PC-3 (cell line): Measurements from ENCODE around the gene NELFB. TPM values are rescaled to one million over a fixed set of nuclear protein-coding genes. Genes with fewer than 3 reads are reported as not detected.
"Not testable (repeated sequence)": the region's sequence is repeated elsewhere in the genome, so short reads cannot be mapped to it uniquely, and the experiment has no call there.

ENCODE experiments used
- ATAC-seq: fragments of 200-7000 bp; cut with Tn5 transposase; 2 replicates; pipeline ENCODE4 v1.9.1; 2020; ENCODE audit warnings: mild to moderate bottlenecking, moderate library complexity
- BruUV-seq: library from RNA; stranded (reverse); fragments of 400-500 nt; replicated peaks from 2 replicates; lab custom pipeline; 2021; lab: Mats Ljungman, UMichigan
- CTCF ChIA-PET: fragments of 300-600 bp; sonication (Branson Sonifier 250); formaldehyde crosslinking; loops from one replicate; lab custom pipeline; 2022; ENCODE audit warnings: antibody characterized with exemption; lab: Charles Lee
- POLR2A ChIA-PET: fragments of 300-600 bp; sonication (Branson Sonifier 250); formaldehyde crosslinking; loops from one replicate; lab custom pipeline; 2022; ENCODE audit warnings: antibody characterized with exemption; ENCODE audit not compliant: unreplicated experiment; lab: Charles Lee
- DNase-seq: peaks from one replicate; pipeline ENCODE4 v3.0.0-alpha.2; 2015
- H2AFZ ChIP-seq: fragments of 300-600 bp; sonication (generic); 2 replicates; pipeline ENCODE4 v1.6.0; 2016; ENCODE audit warnings: antibody characterized with exemption, low read length
- H3F3A ChIP-seq: fragments of 300-600 bp; sonication (generic); one replicate; pipeline ENCODE4 v1.6.0; 2017; ENCODE audit warnings: antibody characterized with exemption, low read length, control low read depth, mild to moderate bottlenecking; ENCODE audit not compliant: unreplicated experiment
- H3K27ac ChIP-seq: fragments of 300-600 bp; sonication (generic); 2 replicates; pipeline ENCODE4 v1.5.1; 2016; ENCODE audit warnings: mild to moderate bottlenecking, low read length
- H3K27me3 ChIP-seq: fragments of 300-600 bp; sonication (generic); 2 replicates; pipeline ENCODE4 v1.6.1; 2016; ENCODE audit warnings: low read length, mixed read lengths
- H3K36me3 ChIP-seq: fragments of 300-600 bp; sonication (generic); 2 replicates; pipeline ENCODE4 v1.6.1; 2016; ENCODE audit warnings: low read depth, mixed run types, low read length, mixed read lengths
- H3K4me1 ChIP-seq: fragments of 300-600 bp; sonication (generic); 2 replicates; pipeline ENCODE4 v1.5.1; 2016; ENCODE audit warnings: low read length; ENCODE audit not compliant: insufficient read depth
- H3K4me2 ChIP-seq: fragments of 300-600 bp; sonication (generic); 2 replicates; pipeline ENCODE4 v1.6.0; 2016; ENCODE audit warnings: low read length
- H3K4me3 ChIP-seq: fragments of 300-600 bp; sonication (generic); 2 replicates; pipeline ENCODE4 v1.5.1; 2016; ENCODE audit warnings: mild to moderate bottlenecking, low read length, mixed read lengths
- H3K79me2 ChIP-seq: fragments of 300-600 bp; sonication (generic); 2 replicates; pipeline ENCODE4 v1.6.1; 2017; ENCODE audit warnings: low read length, mixed read lengths
- H3K9ac ChIP-seq: fragments of 300-600 bp; sonication (generic); 2 replicates; pipeline ENCODE4 v1.6.0; 2016; ENCODE audit warnings: mild to moderate bottlenecking, low read length
- H3K9me2 ChIP-seq: fragments of 300-600 bp; sonication (generic); replicated peaks from 2 replicates; pipeline ENCODE4 v1.6.1; 2016; ENCODE audit warnings: mixed run types, low read length, mixed read lengths
- H3K9me3 ChIP-seq: fragments of 300-600 bp; sonication (generic); 2 replicates; pipeline ENCODE4 v1.6.1; 2016; ENCODE audit warnings: low read length, mixed read lengths
- H4K20me1 ChIP-seq: fragments of 300-600 bp; sonication (generic); 2 replicates; pipeline ENCODE4 v1.6.1; 2016; ENCODE audit warnings: low read length, mixed read lengths
- CTCF ChIP-seq: fragments of 300-600 bp; sonication (generic); conservative IDR thresholded peaks from 2 replicates; pipeline ENCODE4 v1.5.1; 2017; ENCODE audit warnings: antibody characterized with exemption, low read depth, mild to moderate bottlenecking, low read length
- EZH2 ChIP-seq: fragments of 300-600 bp; sonication (generic); IDR thresholded peaks from one replicate; pipeline ENCODE4 v1.6.1; 2017; ENCODE audit warnings: antibody characterized with exemption, mild to moderate bottlenecking, low read length; ENCODE audit not compliant: unreplicated experiment
- EZH2phosphoT487 ChIP-seq: fragments of 300-600 bp; sonication (generic); IDR thresholded peaks from 2 replicates; pipeline ENCODE4 v1.6.1; 2018; ENCODE audit warnings: mild to moderate bottlenecking, antibody characterized with exemption, low read length, borderline replicate concordance
- intact Hi-C: fragments of 100-400 bp; cut with micrococcal nuclease; formaldehyde crosslinking; loops from 2 replicates; pipeline ENCODE4 v1.9.0; 2023
- total RNA-seq: library from RNA; depleted of rRNA; stranded (reverse); fragments of >200 nt; gene quantifications from 2 replicates; pipeline ENCODE4 v1.2.3, GENCODE V29; 2014

Gene NELFB
- total RNA-seq, 1 experiment from 2014 or later: 50.7 TPM

GRCh38 chr9:137236936-137237421 is 18.1 kb upstream of the NELFB start:
- peaks cover 22% of the 10 kb centered on the region for H3K4me1 ChIP-seq
- TF ChIP-seq CTCF (no peak), EZH2 (no peak), EZH2phosphoT487 (no peak)
- ATAC-seq: no peak
- no peak for DNase-seq
- no peak overlapping the region for H2AFZ ChIP-seq
- H3K36me3 ChIP-seq: peaks cover 4% of the 10 kb centered on the region
- no peaks in the 10 kb centered on the region for H3K27me3 ChIP-seq
- H3K9me2 ChIP-seq: no peaks in the 10 kb centered on the region
- H3K79me2 ChIP-seq: peaks cover 30% of the 10 kb centered on the region
- BruUV-seq: no TSS peak
- H3K4me2 ChIP-seq: no peak overlapping the region
- no peak overlapping the region for H3K4me3 ChIP-seq
- H3K27ac ChIP-seq: no peak overlapping the region
- H3F3A ChIP-seq: no peaks in the 10 kb centered on the region
- no peak overlapping the region for H3K9ac ChIP-seq
- H3K9me3 ChIP-seq: no peaks in the 10 kb centered on the region
- ChIA-PET CTCF (interaction anchor here (0.5 to 1.0 kb wide), 5 partner anchors 10 to 166 kb away, joined by 3 to 8 read pairs (median 4); partner anchors contain the start of gene RNF224), POLR2A (no interaction called here)
- intact Hi-C loops: no loop called here
- peaks cover 4% of the 10 kb centered on the region for H4K20me1 ChIP-seq

- no peaks in the 10 kb centered on the region for H3K9me3 ChIP-seq
- intact Hi-C loops: no loop called here
- peaks cover 15% of the 10 kb centered on the region for H4K20me1 ChIP-seq
- ATAC-seq (peak; percentile 20), DNase-seq (peak; percentile 46)
- H3K27ac ChIP-seq: 0 out of 2 replicates have a peak overlapping the region, but pooled peaks have one; percentile 3
- ChIA-PET POLR2A (interaction anchor here (0.6 kb wide), 2 partner anchors 11 to 88 kb away, joined by 3 to 4 read pairs; partner anchors contain the start of gene RNF224), CTCF (no interaction called here)
- no peak overlapping the region for H2AFZ ChIP-seq
- no peak overlapping the region for H3K4me3 ChIP-seq
- H3K27me3 ChIP-seq: no peaks in the 10 kb centered on the region
- peaks cover 3% of the 10 kb centered on the region for H3F3A ChIP-seq
- H3K9ac ChIP-seq: no peak overlapping the region
- peaks cover 15% of the 10 kb centered on the region for H3K36me3 ChIP-seq
- H3K9me2 ChIP-seq: no peaks in the 10 kb centered on the region
- peak overlapping the region; percentile 95 for H3K4me2 ChIP-seq
- no TSS peak for BruUV-seq
- peaks cover 31% of the 10 kb centered on the region for H3K4me1 ChIP-seq
- TF ChIP-seq EZH2: no peak
- no peak for TF ChIP-seq EZH2phosphoT487
- TF ChIP-seq CTCF: no peak
- peaks cover 40% of the 10 kb centered on the region for H3K79me2 ChIP-seq
Measured at GRCh38 chr9:137237759-137238726, 17.1 kb upstream of the NELFB start.

- Histone ChIP-seq H4K20me1 (peaks cover 28% of the 10 kb centered on the region), H3K79me2 (peaks cover 46% of the 10 kb centered on the region), H3K4me3 (peak overlapping the region; percentile 84), H3K36me3 (peaks cover 17% of the 10 kb centered on the region), H3K4me1 (peaks cover 37% of the 10 kb centered on the region), H3K9ac (peak overlapping the region; percentile 87), H2AFZ (peak overlapping the region; percentile 78; the same call in 1 of the 2 replicates), H3K27ac (peak overlapping the region; percentile 89), H3K4me2 (peak overlapping the region; percentile 95)
- H3K9me3 ChIP-seq, ATAC-seq, H3K27me3 ChIP-seq, DNase-seq, H3F3A ChIP-seq, H3K9me2 ChIP-seq, intact Hi-C loops: not testable (repeated sequence)
- TSS peak; percentile 70 for BruUV-seq
- POLR2A ChIA-PET: interaction anchor here (0.7 to 1.4 kb wide), 2 partner anchors 13 to 14 kb away, joined by 4 to 10 read pairs; partner anchors contain the start of gene RNF224
- CTCF ChIA-PET: interaction anchor here (1.0 kb wide), 1 partner anchor 110 kb away, joined by 3 read pairs; no protein-coding TSS in a partner anchor
Measured at GRCh38 chr9:137239541-137240200, 15.5 kb upstream of the NELFB start.
